ENCODE measurements around the gene LCAT.

GRCh38 chr16:67935101-67935401 lies 8.9 kb downstream of the LCAT start:
- TF ChIP-seq, protein P1, sequence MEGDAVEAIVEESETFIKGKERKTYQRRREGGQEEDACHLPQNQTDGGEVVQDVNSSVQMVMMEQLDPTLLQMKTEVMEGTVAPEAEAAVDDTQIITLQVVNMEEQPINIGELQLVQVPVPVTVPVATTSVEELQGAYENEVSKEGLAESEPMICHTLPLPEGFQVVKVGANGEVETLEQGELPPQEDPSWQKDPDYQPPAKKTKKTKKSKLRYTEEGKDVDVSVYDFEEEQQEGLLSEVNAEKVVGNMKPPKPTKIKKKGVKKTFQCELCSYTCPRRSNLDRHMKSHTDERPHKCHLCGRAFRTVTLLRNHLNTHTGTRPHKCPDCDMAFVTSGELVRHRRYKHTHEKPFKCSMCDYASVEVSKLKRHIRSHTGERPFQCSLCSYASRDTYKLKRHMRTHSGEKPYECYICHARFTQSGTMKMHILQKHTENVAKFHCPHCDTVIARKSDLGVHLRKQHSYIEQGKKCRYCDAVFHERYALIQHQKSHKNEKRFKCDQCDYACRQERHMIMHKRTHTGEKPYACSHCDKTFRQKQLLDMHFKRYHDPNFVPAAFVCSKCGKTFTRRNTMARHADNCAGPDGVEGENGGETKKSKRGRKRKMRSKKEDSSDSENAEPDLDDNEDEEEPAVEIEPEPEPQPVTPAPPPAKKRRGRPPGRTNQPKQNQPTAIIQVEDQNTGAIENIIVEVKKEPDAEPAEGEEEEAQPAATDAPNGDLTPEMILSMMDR (IDR thresholded peaks at IDR 0.05): no peak
- TF ChIP-seq POLR2A (IDR thresholded peaks at IDR 0.05): no peak

Data from tibial nerve (tissue), 3 donors.